HUES6 (cell line): ENCODE results near the gene PAIP2.

Experiments
- H3K27ac ChIP-seq: 2 replicates; pipeline ENCODE4 v1.7.0; 2013; ENCODE audit warnings: low read depth, mild to moderate bottlenecking, low read length, inconsistent platforms
- H3K27me3 ChIP-seq: 2 replicates; pipeline ENCODE4 v1.6.1; 2013; ENCODE audit warnings: low read length; ENCODE audit not compliant: control insufficient read depth, insufficient read depth
- H3K36me3 ChIP-seq: 2 replicates; pipeline ENCODE4 v1.6.1; 2013; ENCODE audit warnings: low read length; ENCODE audit not compliant: control insufficient read depth, insufficient read depth
- H3K4me1 ChIP-seq: 2 replicates; pipeline ENCODE4 v1.6.1; 2013; ENCODE audit warnings: low read length; ENCODE audit not compliant: control insufficient read depth, insufficient read depth
- H3K4me3 ChIP-seq: 2 replicates; pipeline ENCODE4 v1.5.1; 2013; ENCODE audit warnings: low read depth, low read length
- H3K9ac ChIP-seq: one replicate; pipeline ENCODE4 v1.6.1; 2013; ENCODE audit warnings: mild to moderate bottlenecking, low read length
- H3K9me3 ChIP-seq: 2 replicates; pipeline ENCODE4 v1.6.1; 2013; ENCODE audit warnings: low read depth, low read length; ENCODE audit not compliant: control insufficient read depth, insufficient read depth

PAIP2 gene

DNA sequence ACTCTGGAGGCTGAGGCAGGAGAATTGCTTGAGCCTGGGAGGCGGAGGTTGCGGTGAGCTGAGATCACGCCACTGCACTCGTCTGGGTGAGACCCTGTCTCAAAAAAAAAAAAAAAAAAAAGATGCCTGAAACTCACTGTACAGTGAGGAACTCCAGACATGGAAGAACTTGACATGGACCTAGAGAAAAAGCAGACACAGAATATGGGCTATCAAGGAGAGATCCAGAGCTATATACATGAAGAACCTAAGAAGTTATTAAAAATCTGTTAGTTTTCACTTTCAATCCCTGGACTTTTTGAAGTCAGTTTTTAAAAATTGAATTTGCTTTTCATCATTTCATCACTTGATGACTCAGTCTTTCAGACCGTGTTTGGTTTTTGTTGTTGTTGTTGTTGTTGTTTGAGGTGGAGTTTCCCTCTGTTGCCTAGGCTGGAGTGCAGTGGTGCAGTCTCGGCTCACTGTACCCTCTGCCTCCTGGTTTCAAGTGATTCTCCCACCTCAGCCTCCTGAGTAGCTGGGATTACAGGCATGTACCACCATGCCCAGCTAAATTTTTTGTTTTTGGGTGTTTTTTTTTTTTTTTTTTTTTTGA, 20.3 kb downstream of the PAIP2 start:
- Histone ChIP-seq H3K9me3 (no peaks in the 10 kb centered on the region), H3K27me3 (no peaks in the 10 kb centered on the region), H3K36me3 (peaks cover 48% of the 10 kb centered on the region), H3K4me3 (no peak overlapping the region), H3K4me1 (no peaks in the 10 kb centered on the region), H3K27ac (no peak overlapping the region), H3K9ac (no peak overlapping the region)

DNA sequence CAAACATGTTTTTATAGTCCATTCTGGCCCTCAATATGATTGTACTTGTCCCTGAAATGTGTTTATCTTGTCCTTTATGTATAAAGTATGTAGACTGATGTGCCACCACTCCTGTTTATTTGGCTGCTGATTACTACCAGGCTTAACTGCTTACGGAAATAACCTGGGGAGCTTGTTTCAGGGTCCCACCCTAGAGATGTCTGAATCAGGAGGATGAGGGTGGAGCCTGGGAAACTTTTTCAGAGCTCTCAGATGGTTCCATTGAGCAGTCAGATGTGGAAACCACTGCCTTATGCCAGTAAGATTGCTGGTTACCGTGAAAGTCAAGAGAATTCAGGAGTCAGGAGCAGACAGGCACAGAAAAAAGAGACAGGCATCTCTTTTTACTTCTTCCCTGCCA, 22.3 kb downstream of the PAIP2 start:
- Histone ChIP-seq H3K27me3 (no peaks in the 10 kb centered on the region), H3K36me3 (peaks cover 54% of the 10 kb centered on the region), H3K27ac (no peak overlapping the region), H3K9me3 (no peaks in the 10 kb centered on the region), H3K4me3 (no peak overlapping the region), H3K9ac (no peak overlapping the region), H3K4me1 (no peaks in the 10 kb centered on the region)

DNA sequence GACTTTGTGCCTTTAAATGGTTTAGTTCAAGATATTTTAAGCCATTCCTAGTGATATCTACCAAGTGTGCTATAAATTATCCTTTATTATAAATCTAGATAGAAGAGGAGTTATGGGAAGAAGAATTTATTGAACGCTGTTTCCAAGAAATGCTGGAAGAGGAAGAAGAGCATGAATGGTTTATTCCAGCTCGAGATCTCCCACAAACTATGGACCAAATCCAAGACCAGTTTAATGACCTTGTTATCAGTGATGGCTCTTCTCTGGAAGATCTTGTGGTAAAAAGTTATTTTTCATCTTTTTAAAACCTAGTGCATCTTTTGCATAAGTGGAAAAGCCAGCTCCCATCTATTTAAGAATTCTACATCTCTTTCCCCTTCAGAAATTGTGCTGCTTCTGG, 22.8 kb downstream of the PAIP2 start:
- H3K36me3 ChIP-seq: peaks cover 59% of the 10 kb centered on the region
- no peak overlapping the region for H3K27ac ChIP-seq
- H3K4me1 ChIP-seq: no peaks in the 10 kb centered on the region
- H3K27me3 ChIP-seq: no peaks in the 10 kb centered on the region
- no peak overlapping the region for H3K9ac ChIP-seq
- no peaks in the 10 kb centered on the region for H3K9me3 ChIP-seq
- H3K4me3 ChIP-seq: no peak overlapping the region

DNA sequence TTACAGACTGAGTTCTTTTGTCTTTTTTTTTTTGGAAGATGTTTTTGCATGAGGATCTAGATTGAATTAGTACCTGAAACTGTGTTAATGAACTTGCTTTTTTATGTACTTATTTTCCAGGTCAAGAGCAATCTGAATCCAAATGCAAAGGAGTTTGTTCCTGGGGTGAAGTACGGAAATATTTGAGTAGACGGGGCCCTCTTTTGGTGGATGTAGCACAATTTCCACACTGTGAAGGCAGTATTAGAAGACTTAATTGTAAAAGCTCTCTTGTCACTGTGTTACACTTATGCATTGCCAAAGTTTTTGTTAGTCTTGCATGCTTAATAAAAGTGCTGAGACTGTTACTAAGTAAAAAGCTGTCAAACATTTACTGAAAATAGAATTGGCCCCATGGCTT, 27.0 kb downstream of the PAIP2 start:
- H3K4me1 ChIP-seq: no peaks in the 10 kb centered on the region
- no peak overlapping the region for H3K4me3 ChIP-seq
- H3K9me3 ChIP-seq: no peaks in the 10 kb centered on the region
- no peak overlapping the region for H3K27ac ChIP-seq
- no peak overlapping the region for H3K9ac ChIP-seq
- no peaks in the 10 kb centered on the region for H3K27me3 ChIP-seq
- peaks cover 77% of the 10 kb centered on the region for H3K36me3 ChIP-seq

DNA sequence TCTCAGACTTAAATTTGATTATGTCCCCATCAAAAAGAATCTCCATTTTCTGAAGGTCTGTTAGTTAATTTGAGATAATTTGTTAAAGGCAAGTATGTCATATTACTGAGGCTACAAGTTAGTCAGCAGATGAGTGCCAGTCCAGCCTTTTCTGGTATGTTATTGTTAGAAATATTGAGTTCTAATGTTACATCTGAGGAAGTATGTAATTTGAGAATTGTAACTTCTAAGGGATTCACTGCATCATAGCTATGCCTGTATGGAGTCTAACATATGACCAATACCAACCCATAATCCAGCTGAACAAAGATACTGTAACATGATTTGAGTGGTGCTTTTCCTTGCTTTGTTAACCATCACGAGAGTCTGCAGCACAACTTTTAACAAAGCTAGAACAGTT, 27.5 kb downstream of the PAIP2 start:
- Histone ChIP-seq H3K27me3 (no peaks in the 10 kb centered on the region), H3K36me3 (peaks cover 72% of the 10 kb centered on the region), H3K27ac (no peak overlapping the region), H3K9ac (no peak overlapping the region), H3K9me3 (no peaks in the 10 kb centered on the region), H3K4me1 (no peaks in the 10 kb centered on the region), H3K4me3 (no peak overlapping the region)

DNA sequence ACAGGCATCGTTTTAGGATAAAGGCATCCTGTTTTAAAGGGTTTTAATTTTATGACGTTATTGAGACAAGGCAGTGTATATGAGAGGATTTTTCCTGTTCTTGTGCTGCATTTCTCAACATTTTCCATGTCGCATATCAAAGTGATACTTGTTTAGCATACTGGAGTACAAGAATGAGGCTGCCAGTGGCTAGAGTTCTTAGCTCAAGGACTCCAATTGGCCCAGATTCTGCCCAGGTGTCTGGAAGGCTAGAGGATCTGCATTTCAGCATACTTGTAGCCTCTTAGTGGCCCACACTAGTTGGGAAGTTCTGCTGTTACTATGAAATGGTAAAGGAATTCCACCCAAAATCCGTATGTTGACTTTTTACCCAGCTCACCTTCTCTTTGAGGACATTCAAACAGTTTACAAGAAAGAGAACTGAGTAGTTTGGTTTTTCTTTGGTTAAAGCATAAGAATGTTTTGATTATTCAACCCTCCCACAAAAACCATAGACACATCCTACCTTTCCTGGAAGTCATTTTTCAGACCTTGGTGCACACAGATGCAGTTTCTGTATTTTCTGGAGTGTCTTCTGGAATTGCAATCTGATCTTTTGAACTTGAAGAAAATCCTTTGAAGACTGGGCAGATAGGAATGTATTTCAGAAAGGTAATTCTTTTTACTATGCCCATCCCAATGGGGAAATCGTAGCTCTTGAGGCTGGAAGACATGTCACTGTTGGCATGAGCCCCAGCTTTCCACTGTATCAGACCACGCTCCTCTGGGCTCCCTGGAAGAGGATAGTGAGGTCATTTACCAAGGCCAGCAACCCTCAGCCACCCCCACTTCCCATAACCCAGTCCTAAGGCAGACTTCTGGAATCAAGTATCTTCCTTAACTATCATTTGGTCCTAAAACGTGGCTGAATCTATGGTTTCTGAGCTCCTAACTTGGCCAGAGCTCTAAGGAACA, 30.1 kb downstream of the PAIP2 start:
- Histone ChIP-seq H3K9ac (no peak overlapping the region), H3K36me3 (peaks cover 48% of the 10 kb centered on the region)

DNA sequence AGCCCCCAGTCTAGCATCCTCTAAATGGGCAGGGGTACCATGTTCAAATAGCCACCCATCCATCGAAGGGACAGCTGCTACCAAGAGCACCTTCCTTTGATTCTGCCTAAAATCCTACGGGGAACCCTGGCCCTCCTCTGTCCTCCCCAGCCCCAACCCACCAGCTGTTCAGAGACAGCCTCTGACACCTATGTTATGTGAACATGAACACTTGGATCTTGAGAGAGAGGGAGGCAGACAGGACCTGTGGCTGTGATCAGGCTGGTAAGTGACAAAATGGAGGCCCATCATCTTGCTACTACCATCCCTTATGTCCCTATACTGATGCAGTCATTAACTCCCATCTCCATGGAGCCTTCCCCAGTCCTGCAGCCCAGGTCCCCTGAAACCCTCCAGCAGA, 33.3 kb downstream of the PAIP2 start:
- peaks cover 21% of the 10 kb centered on the region for H3K36me3 ChIP-seq
- H3K4me3 ChIP-seq: no peak overlapping the region
- no peak overlapping the region for H3K9ac ChIP-seq
- H3K27me3 ChIP-seq: no peaks in the 10 kb centered on the region
- no peaks in the 10 kb centered on the region for H3K9me3 ChIP-seq
- H3K27ac ChIP-seq: no peak overlapping the region
- H3K4me1 ChIP-seq: peaks cover 11% of the 10 kb centered on the region; the same call in 1 of the 2 replicates

More for the DNA sequence above, 30.1 kb downstream of the PAIP2 start:
- Histone ChIP-seq H3K4me3 (no peak overlapping the region), H3K9me3 (no peaks in the 10 kb centered on the region), H3K4me1 (no peaks in the 10 kb centered on the region), H3K27ac (no peak overlapping the region), H3K27me3 (no peaks in the 10 kb centered on the region)

DNA sequence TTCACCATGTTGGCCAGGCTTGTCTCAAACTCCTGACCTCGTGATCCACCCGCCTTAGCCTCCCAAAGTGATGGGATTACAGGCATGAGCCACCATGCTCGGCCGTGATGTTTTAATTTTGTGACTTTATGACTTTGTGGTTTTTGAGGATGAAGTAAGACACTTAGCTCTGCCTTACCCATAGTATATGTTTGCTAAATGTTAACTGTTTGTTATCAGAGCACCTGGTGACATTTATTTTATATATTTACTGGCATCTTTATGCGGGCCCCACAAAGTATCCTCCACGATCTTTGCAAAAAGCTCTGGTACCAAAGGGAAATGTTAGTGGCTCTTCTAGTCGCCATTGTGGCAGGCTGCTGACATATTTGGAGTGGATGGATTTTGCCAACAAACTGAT, 34.7 kb downstream of the PAIP2 start:
- H3K9me3 ChIP-seq: no peaks in the 10 kb centered on the region
- H3K36me3 ChIP-seq: peaks cover 13% of the 10 kb centered on the region
- H3K27ac ChIP-seq: no peak overlapping the region
- peaks cover 11% of the 10 kb centered on the region; the same call in 1 of the 2 replicates for H3K4me1 ChIP-seq
- no peaks in the 10 kb centered on the region for H3K27me3 ChIP-seq
- no peak overlapping the region for H3K4me3 ChIP-seq
- H3K9ac ChIP-seq: no peak overlapping the region

DNA sequence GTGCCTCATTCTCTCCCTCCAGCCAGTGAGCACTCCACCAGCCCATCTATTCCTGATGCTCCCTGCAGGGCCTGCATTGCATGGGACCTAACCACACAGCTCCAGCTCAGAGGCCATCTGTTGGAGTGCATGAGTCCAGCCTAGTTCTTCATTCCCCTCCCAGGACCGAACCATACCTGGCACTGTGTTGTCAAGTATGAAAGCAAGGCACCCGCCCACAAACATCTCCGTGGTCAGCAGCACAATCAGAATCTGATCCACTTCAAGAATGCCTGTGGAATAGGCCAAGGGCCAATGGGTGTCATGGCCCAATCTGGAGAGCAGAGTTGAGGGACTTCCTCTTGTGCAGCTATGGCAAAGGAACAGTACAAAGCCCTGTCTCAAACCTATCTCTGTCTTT, 35.6 kb downstream of the PAIP2 start:
- Histone ChIP-seq H3K27ac (no peak overlapping the region), H3K9ac (no peak overlapping the region), H3K9me3 (no peaks in the 10 kb centered on the region), H3K4me3 (no peak overlapping the region), H3K27me3 (no peaks in the 10 kb centered on the region), H3K36me3 (peaks cover 5% of the 10 kb centered on the region; the same call in 1 of the 2 replicates), H3K4me1 (peaks cover 11% of the 10 kb centered on the region)

DNA sequence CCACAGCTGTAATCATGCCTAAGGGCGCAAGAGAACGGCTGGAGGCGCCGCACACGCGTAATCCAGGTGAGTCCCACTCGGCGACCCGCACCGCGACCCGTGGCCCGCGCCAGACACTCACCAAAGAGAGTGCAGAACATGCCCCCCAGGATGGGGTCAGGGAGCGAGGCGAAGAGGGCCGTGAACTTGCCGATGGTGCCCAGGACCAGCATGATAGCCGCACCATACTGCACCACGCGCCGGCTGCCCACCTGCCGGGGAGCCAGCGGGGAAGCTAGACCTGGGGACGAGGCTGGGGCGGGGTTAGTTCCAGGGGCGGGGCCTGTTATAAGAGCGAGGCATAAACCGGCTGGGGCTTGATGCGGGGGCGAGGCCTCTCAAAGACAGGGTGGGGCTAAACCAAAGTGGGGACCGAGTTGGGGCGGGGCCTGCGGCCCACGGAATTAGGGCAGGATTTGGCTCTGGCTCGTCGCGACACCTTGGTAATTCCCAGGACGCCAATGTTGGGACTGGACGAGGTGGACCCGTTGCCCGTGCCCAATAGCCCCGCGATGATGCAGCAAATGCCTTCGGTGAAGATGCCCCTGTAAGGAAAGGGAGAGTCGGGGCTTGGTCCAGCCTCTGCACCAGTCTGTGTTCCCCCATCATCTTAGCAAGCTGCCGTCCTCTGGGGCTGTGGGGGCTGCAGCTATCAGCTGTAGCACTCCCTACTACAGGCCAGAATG, 36.6 kb downstream of the PAIP2 start:
- Histone ChIP-seq H3K4me1 (peaks cover 11% of the 10 kb centered on the region), H3K9ac (no peak overlapping the region), H3K4me3 (peak overlapping the region; percentile 50), H3K27me3 (no peaks in the 10 kb centered on the region), H3K9me3 (no peaks in the 10 kb centered on the region), H3K27ac (no peak overlapping the region), H3K36me3 (peaks cover 4% of the 10 kb centered on the region; the same call in 1 of the 2 replicates)

DNA sequence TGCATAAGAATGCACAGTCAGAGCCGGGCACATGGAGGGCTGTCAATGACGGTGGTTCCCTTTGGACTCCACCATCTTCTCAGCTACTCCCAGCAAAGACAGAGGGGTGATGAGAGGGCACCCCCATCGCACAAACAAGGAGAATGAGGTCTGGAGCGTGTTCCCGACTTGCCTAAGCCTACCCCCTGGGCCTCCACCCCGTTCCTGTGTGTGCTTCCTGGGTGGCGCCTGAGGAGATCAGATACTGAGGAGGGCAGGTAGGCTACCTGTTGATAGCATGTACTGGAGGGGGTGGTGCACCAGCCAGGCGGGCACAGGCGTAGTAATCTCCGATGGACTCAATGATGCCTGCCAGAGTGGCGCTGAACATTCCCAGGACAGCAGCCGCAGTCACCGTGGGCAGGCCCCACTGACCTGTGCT, 37.3 kb downstream of the PAIP2 start:
- no peak overlapping the region for H3K9ac ChIP-seq
- no peak overlapping the region for H3K27ac ChIP-seq
- no peak overlapping the region; the same call in 1 of the 2 replicates for H3K4me3 ChIP-seq
- peaks cover 11% of the 10 kb centered on the region for H3K4me1 ChIP-seq
- H3K36me3 ChIP-seq: no peaks in the 10 kb centered on the region
- no peaks in the 10 kb centered on the region for H3K9me3 ChIP-seq
- H3K27me3 ChIP-seq: no peaks in the 10 kb centered on the region
